ENCODE data around the gene C1S.

Gene C1S

DNA sequence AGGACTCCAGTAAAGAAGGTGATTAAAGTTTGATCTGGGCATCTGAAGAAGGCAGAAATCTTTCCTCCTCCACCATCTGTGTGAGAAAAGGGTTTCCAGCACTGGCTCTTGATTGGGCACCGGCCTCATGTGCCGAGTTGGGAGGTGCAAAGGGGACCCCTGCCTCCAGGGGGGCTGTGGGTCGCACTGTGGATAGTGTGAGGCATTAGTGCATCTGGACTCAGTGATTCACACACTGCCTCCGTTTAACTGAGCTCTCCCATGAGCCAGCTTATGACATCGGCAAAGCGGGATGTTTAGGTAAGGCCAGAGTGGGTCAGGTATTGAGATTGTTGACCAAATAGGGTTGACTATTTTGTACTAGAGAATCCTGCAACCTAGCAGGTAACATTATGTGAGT lies 8.9 kb downstream of the C1S start:
- no peak overlapping the region for H3K27ac ChIP-seq
- TF ChIP-seq, protein P1, sequence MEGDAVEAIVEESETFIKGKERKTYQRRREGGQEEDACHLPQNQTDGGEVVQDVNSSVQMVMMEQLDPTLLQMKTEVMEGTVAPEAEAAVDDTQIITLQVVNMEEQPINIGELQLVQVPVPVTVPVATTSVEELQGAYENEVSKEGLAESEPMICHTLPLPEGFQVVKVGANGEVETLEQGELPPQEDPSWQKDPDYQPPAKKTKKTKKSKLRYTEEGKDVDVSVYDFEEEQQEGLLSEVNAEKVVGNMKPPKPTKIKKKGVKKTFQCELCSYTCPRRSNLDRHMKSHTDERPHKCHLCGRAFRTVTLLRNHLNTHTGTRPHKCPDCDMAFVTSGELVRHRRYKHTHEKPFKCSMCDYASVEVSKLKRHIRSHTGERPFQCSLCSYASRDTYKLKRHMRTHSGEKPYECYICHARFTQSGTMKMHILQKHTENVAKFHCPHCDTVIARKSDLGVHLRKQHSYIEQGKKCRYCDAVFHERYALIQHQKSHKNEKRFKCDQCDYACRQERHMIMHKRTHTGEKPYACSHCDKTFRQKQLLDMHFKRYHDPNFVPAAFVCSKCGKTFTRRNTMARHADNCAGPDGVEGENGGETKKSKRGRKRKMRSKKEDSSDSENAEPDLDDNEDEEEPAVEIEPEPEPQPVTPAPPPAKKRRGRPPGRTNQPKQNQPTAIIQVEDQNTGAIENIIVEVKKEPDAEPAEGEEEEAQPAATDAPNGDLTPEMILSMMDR (conservative IDR thresholded peaks at IDR 0.05) = no peak

DNA sequence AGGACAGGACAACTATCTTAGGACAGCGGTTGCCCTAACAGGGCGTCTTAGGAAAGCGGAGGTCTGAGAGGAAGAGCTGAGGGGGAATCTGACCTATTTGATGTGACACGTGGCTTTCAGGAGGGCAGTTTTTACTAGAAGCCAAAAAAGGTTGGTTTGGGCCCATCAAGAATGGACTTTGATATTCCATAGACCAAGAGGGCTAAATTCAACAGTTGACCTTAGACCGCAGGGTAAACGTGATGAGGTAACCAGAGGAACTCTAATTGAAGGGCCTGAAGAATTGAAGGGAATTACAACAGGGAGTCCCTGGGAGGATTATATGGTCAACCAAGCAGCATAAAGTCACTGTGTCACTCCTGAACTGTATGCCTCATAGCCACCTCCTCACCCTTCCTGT lies 11.5 kb downstream of the C1S start:
- TF ChIP-seq, protein P1 (conservative IDR thresholded peaks at IDR 0.05) = no peak
- H3K27ac ChIP-seq = no peak overlapping the region

DNA sequence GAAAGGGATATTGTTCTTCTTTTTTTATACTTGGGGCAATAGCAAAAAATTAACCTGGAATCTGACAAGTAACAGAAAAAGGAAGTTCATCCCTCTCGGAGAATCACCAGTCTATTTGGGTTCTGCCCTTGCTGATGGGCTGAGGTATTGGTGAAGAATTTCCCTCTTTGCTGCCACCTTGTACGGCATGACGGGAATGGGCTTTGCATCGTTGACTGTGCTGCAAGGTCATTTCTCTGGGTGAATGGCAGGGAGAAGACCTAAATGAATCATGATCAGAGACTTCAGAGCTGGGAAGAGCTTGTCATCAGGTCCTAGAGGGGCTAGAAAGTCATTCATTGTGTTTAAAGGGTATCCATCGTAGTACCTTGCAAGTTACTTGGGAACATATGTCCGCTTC lies 12.0 kb downstream of the C1S start:
- TF ChIP-seq, protein P1 (conservative IDR thresholded peaks at IDR 0.05) = no peak
- H3K27ac ChIP-seq = no peak overlapping the region

DNA sequence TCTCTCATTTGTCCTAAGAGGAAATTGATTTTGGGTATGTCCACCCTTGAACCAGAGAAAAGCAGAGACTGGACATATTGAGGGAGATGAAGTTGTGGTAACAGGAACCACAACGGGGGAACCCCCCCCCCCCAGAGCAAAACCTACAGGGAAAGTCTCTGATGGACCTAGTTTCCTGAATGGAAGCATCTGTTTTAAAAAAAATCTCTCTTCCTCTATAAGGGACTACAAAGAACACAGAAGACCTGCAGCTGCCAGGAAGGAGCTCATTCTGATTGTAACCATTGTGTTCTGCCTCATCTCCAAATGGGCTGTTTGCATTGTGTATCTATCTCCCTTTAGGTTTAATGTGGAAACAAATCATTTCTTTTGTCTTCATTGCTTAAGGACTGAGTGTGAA lies 13.4 kb downstream of the C1S start:
- TF ChIP-seq, protein P1 (conservative IDR thresholded peaks at IDR 0.05) = no peak
- no peak overlapping the region for H3K27ac ChIP-seq

DNA sequence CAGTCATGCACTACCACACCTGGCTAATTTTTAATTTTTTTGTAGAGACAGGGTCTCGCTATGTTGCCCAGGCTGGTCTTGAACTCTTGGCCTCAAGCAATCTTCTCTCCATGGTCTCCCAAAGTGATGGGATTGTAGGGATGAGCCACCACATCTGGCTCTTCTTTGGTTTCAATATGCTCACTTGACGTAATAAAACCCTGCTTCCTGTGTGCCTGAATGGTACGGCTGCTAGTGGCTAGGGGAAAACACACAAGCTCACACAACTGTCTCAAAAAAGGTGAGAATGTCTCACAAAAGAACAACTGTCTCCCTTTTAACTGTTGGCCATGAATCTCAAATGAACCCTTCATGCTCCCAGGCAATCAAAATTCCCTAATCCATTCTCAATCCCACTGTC lies 15.0 kb downstream of the C1S start:
- H3K27ac ChIP-seq = no peak overlapping the region
- TF ChIP-seq, protein P1 (conservative IDR thresholded peaks at IDR 0.05) = no peak

DNA sequence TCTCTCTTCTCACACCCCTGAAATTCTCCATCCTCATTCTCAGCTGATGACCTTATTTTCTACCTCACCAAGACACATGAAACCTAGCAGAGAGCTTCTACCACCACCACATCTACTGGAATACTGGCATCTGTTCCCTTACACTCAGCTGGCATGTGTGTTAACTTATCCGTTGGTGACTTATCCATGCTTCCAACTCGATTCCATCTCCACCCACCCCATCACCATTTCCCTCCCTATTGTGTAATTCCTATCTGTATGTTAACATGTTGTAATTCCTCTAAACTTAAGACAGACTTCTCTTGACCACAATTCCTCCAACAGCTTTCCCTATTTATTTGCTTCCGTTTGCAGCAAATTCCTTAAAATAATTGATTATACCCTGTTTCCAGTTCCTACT lies 15.4 kb downstream of the C1S start:
- TF ChIP-seq, protein P1 (conservative IDR thresholded peaks at IDR 0.05) = no peak
- H3K27ac ChIP-seq = no peak overlapping the region

DNA sequence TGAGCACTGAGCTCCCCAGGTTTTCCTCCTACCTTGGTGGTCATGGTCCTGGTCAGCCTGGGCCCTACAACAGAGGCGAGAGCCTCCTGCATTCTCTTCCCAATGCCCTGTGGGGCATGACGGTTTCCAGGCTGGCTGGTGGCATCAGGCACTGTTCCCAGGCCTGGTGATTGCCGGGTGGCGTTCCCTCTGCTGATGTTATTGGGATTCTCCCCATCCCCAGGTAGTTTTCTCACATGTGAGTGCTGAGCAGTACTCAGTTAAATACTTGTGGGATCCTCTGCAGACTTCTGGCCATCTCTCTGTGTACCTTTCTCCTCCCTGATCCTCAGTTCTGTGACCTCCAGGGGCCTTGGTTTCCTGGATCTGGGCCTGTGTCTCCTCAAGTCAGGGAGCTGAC lies 16.0 kb downstream of the C1S start:
- TF ChIP-seq, protein P1 (conservative IDR thresholded peaks at IDR 0.05) = no peak
- H3K27ac ChIP-seq = no peak overlapping the region

DNA sequence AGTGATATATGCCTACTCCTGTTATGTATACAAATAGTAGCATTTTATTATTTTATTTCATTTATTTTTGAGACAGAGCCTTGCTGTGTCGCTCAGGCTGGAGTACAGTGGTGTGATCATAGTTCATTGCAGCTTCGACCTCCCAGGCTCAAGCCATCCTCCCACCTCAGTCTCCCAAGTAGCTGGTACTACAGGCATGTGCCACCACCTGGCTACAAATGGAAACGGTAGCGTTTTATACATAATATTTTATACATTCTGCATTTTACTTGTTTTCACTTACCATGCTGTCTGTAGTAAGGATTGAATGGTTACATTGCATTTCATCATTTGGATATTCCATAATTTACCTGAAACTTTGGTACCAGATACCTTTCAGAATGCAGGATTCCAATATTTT lies 17.6 kb downstream of the C1S start:
- TF ChIP-seq, protein P1 (conservative IDR thresholded peaks at IDR 0.05) = peak; percentile 52; the same call in 1 of the 2 replicates
- H3K27ac ChIP-seq = no peak overlapping the region

All from VCaP (cell line).